ENCODE data around the gene CCNL1. TPM values are rescaled to one million over a fixed set of nuclear protein-coding genes. Genes with fewer than 3 reads are reported as not detected.

Gene CCNL1
- total RNA-seq, 1 donor = 194 TPM

DNA sequence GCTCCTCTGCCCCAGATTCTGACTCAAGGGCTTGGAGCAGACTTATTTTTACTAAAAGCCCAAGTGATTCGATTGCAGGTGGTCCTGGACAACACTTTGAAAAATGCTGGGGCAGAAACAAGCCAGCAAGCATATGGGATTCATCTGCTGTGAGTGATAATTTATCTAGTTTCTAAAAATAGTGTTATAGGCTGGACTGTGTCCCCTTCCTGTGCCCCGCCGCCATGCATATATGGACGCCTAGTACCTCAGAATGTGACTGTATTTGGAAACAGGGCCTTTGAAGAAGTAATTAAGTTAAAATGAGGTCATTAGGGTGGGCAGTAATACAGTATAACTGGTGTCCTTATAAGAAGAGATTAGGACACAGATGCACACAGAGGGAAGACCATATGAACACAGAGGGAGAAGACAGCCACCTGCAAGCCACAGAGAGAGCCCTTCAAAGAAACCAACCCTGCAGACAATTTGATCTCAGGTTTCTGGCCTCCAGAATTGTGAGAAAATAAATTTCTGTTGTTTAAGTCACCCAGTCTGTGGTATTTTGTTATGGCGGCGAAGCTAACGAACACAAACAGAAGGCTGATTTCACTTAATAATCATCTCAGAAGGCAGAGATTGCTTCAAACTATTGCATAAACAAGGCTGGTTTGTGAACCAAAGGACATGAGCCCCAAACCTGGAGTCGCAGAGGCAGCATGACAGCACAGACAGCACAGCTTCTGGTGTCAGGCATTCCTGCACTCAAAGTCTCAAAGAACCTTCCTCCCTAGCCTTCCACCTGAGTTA is 59.1 kb downstream of the CCNL1 start:
- no peaks in the 10 kb centered on the region for H3K36me3 ChIP-seq (ENCODE audit: insufficient read depth, low read length)

DNA sequence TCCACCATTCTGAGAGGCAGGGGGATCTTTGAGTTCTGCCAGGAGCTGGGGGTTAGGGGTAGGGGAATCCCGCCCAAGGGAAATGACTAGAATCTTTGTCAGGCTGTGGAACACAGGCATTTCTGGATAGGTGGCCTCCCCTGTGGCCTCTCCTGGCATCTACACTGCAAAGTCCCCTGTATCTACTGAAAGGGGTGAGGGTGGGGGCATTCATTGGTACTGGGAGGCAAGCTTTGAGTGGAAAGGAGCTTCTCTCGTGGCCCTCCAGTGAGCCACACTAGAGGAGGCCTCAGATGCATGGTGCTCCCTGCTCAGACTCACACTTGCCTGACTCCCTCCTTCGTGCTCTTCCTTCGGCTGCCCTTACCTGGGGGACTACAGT is 59.9 kb downstream of the CCNL1 start:
- no peaks in the 10 kb centered on the region for H3K36me3 ChIP-seq (ENCODE audit: insufficient read depth, low read length)
- no peak overlapping the region for H3K4me3 ChIP-seq (ENCODE audit: insufficient read depth, low read length)
- peaks cover 15% of the 10 kb centered on the region for H3K4me1 ChIP-seq (ENCODE audit: insufficient read depth, low read length)
- H2AFZ ChIP-seq (ENCODE audit: low read length) = no peak overlapping the region
- H3K27me3 ChIP-seq (ENCODE audit: insufficient read depth, low read length) = no peaks in the 10 kb centered on the region
- no peaks in the 10 kb centered on the region for H3K79me2 ChIP-seq (ENCODE audit: insufficient read depth, low read length)
- H3K27ac ChIP-seq (ENCODE audit: low read depth, low read length) = no peak overlapping the region
- H3K9me3 ChIP-seq (ENCODE audit: low read depth, low read length) = no peaks in the 10 kb centered on the region
- no peak for DNase-seq (ENCODE audit: insufficient read length, low spot score, missing footprints)
- TF ChIP-seq CTCF (IDR thresholded peaks at IDR 0.05; ENCODE audit: extremely low read depth, low read depth, low read length) = no peak
- no peak overlapping the region for H3K4me2 ChIP-seq (ENCODE audit: insufficient read depth, low read length)
- no peaks in the 10 kb centered on the region for H4K20me1 ChIP-seq (ENCODE audit: insufficient read depth, low read length)

More for the DNA sequence above, 59.1 kb downstream of the CCNL1 start:
- Histone ChIP-seq H2AFZ (ENCODE audit: low read length) (no peak overlapping the region), H3K79me2 (ENCODE audit: insufficient read depth, low read length) (no peaks in the 10 kb centered on the region), H3K4me2 (ENCODE audit: insufficient read depth, low read length) (no peak overlapping the region), H3K27me3 (ENCODE audit: insufficient read depth, low read length) (no peaks in the 10 kb centered on the region), H4K20me1 (ENCODE audit: insufficient read depth, low read length) (no peaks in the 10 kb centered on the region), H3K4me1 (ENCODE audit: insufficient read depth, low read length) (peaks cover 15% of the 10 kb centered on the region), H3K9me3 (ENCODE audit: low read depth, low read length) (no peaks in the 10 kb centered on the region), H3K4me3 (ENCODE audit: insufficient read depth, low read length) (no peak overlapping the region), H3K27ac (ENCODE audit: low read depth, low read length) (no peak overlapping the region)
- DNase-seq (ENCODE audit: insufficient read length, low spot score, missing footprints) = no peak
- TF ChIP-seq CTCF (IDR thresholded peaks at IDR 0.05; ENCODE audit: extremely low read depth, low read depth, low read length) = no peak

DNA sequence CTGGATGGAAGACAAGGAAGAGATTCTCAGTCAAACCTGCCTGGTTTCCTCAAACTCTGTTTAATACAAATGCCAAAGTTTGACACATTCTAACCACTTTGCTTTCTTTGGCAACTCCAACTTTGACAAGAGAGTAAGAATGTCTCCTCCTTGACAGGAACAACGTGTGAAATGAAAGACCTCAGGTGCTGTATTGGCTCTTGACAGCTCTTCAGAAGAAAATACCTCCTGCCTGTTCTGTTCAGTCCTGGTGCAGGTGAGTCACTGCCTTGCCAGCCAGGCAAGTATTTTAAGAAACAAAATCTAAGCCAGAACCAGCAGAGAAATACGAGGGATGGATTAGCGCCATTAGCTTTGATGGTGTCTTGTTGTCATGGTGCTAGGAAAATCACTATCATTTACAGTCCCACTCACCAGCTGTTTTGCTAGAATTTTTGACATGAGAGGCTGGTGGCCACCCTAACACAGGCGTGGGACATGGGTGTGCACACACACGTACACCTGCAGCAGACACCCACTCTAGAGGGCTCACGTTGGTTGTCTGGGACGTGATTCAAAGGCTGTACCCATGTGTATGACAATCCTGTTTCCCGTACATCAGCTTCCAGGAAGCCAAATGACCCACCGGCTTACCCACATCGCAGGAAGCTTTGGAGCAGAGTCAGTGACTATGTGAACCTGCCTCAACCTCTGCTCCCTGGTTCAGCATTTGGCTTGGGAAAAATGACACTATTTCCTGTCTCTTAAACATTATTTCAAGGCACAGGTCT is 60.4 kb downstream of the CCNL1 start:
- DNase-seq (ENCODE audit: insufficient read length, low spot score, missing footprints) = no peak
- Histone ChIP-seq H3K9me3 (ENCODE audit: low read depth, low read length) (no peaks in the 10 kb centered on the region), H3K4me2 (ENCODE audit: insufficient read depth, low read length) (no peak overlapping the region), H4K20me1 (ENCODE audit: insufficient read depth, low read length) (no peaks in the 10 kb centered on the region), H3K4me1 (ENCODE audit: insufficient read depth, low read length) (peaks cover 15% of the 10 kb centered on the region), H3K27me3 (ENCODE audit: insufficient read depth, low read length) (no peaks in the 10 kb centered on the region), H3K36me3 (ENCODE audit: insufficient read depth, low read length) (no peaks in the 10 kb centered on the region), H3K27ac (ENCODE audit: low read depth, low read length) (peak overlapping the region; percentile 35), H2AFZ (ENCODE audit: low read length) (no peak overlapping the region), H3K4me3 (ENCODE audit: insufficient read depth, low read length) (no peak overlapping the region), H3K79me2 (ENCODE audit: insufficient read depth, low read length) (no peaks in the 10 kb centered on the region)
- TF ChIP-seq CTCF (IDR thresholded peaks at IDR 0.05; ENCODE audit: extremely low read depth, low read depth, low read length) = no peak

- H3K79me2 ChIP-seq (ENCODE audit: insufficient read depth, low read length) = no peaks in the 10 kb centered on the region
- H3K27ac ChIP-seq (ENCODE audit: low read depth, low read length) = peak overlapping the region; percentile 35
- peak overlapping the region; percentile 37 for H3K4me2 ChIP-seq (ENCODE audit: insufficient read depth, low read length)
- peak overlapping the region; percentile 27 for H2AFZ ChIP-seq (ENCODE audit: low read length)
- no peak for DNase-seq (ENCODE audit: insufficient read length, low spot score, missing footprints)
- H4K20me1 ChIP-seq (ENCODE audit: insufficient read depth, low read length) = no peaks in the 10 kb centered on the region
- no peak for TF ChIP-seq CTCF (IDR thresholded peaks at IDR 0.05; ENCODE audit: extremely low read depth, low read depth, low read length)
- H3K27me3 ChIP-seq (ENCODE audit: insufficient read depth, low read length) = no peaks in the 10 kb centered on the region
- H3K36me3 ChIP-seq (ENCODE audit: insufficient read depth, low read length) = no peaks in the 10 kb centered on the region
- H3K4me1 ChIP-seq (ENCODE audit: insufficient read depth, low read length) = peaks cover 15% of the 10 kb centered on the region
- H3K9me3 ChIP-seq (ENCODE audit: low read depth, low read length) = no peaks in the 10 kb centered on the region
- H3K4me3 ChIP-seq (ENCODE audit: insufficient read depth, low read length) = no peak overlapping the region
Observed at GRCh38 chr3:157098823-157099185, 61.1 kb downstream of the CCNL1 start.
